HepG2 (cell line): ENCODE data around the gene FKBP1A. TPM values are rescaled to one million over a fixed set of nuclear protein-coding genes. Genes with fewer than 3 reads are reported as not detected.

Experiments
- ATF2 ChIP-seq: sonication (generic); formaldehyde crosslinking; IDR thresholded peaks from 2 replicates; pipeline ENCODE4 v1.4.0; 2020; ENCODE audit warnings: missing genetic modification reagents
- CC2D1A ChIP-seq: sonication (generic); formaldehyde crosslinking; IDR thresholded peaks from 2 replicates; pipeline ENCODE4 v1.8.1; 2023; ENCODE audit warnings: mild to moderate bottlenecking, missing genetic modification reagents
- ERF ChIP-seq: IDR thresholded peaks from 2 replicates; pipeline ENCODE4 v1.6.1; 2018; ENCODE audit warnings: missing biosample characterization, missing genetic modification reagents
- GABPB1 ChIP-seq: IDR thresholded peaks from 2 replicates; pipeline ENCODE4 v1.6.1; 2016; ENCODE audit warnings: mild to moderate bottlenecking, missing genetic modification reagents, moderate library complexity, missing compliant biosample characterization
- GPBP1L1 ChIP-seq: sonication (generic); formaldehyde crosslinking; IDR thresholded peaks from 2 replicates; pipeline ENCODE4 v1.5.0; 2020; ENCODE audit warnings: mild to moderate bottlenecking, missing genetic modification reagents
- HES4 ChIP-seq: sonication (generic); formaldehyde crosslinking; IDR thresholded peaks from 2 replicates; pipeline ENCODE4 v1.9.0; 2021; ENCODE audit warnings: mild to moderate bottlenecking, missing genetic modification reagents, borderline replicate concordance
- JARID2 ChIP-seq: sonication (generic); formaldehyde crosslinking; IDR thresholded peaks from 2 replicates; pipeline ENCODE4 v1.8.1; 2023; ENCODE audit warnings: missing genetic modification reagents, inconsistent platforms; ENCODE audit not compliant: insufficient replicate concordance
- MAF1 ChIP-seq: sonication (generic); formaldehyde crosslinking; IDR thresholded peaks from 2 replicates; pipeline ENCODE4 v1.5.0; 2020; ENCODE audit warnings: missing genetic modification reagents, borderline replicate concordance
- MLLT10 ChIP-seq: sonication (generic); formaldehyde crosslinking; IDR thresholded peaks from 2 replicates; pipeline ENCODE4 v1.4.0; 2020; ENCODE audit warnings: missing genetic modification reagents
- RORA ChIP-seq: sonication (generic); formaldehyde crosslinking; IDR thresholded peaks from 2 replicates; pipeline ENCODE4 v1.5.0; 2020; ENCODE audit warnings: mild to moderate bottlenecking, missing genetic modification reagents, moderate library complexity
- SIX4 ChIP-seq: sonication (generic); formaldehyde crosslinking; IDR thresholded peaks from 2 replicates; pipeline ENCODE4 v1.4.0; 2020; ENCODE audit warnings: missing genetic modification reagents
- ZBTB40 ChIP-seq, 2 experiments: fragments of 450-650 bp in 1 of 2; sonication (generic) in 1 of 2; formaldehyde crosslinking in 1 of 2; IDR thresholded peaks; 2 replicates each; pipeline versions ENCODE4 v1.6.1 to v1.8.0; 2016 to 2022; ENCODE audit warnings: antibody characterized with exemption in 1 of 2, mild to moderate bottlenecking in 1 of 2, missing genetic modification reagents in 1 of 2
- ZFP36L1 ChIP-seq: sonication (generic); formaldehyde crosslinking; IDR thresholded peaks from 2 replicates; pipeline ENCODE4 v1.8.0; 2022; ENCODE audit warnings: mild to moderate bottlenecking, missing genetic modification reagents, moderate library complexity
- ZNF572 ChIP-seq: sonication (generic); formaldehyde crosslinking; IDR thresholded peaks from 2 replicates; pipeline ENCODE4 v1.5.1; 2020; ENCODE audit warnings: mild to moderate bottlenecking, missing genetic modification reagents
- polyA plus RNA-seq, 8 experiments: library from polyadenylated mRNA; depleted of rRNA in 3 of 8; stranded (reverse) in 7 of 8; unstranded in 1 of 8; fragments of >200 nt; fragmentation: Illumina TruSeq in 4 of 8; extraction: Trizol in 4 of 8; gene quantifications; 2 replicates each; pipeline versions ENCODE4 v1.2.1 to v1.2.3, GENCODE V29; 2011 to 2016; ENCODE audit warnings: low read depth in 4 of 8, missing spikeins in 1 of 8, mixed read lengths in 1 of 8; ENCODE audit not compliant: insufficient read depth in 1 of 8
- total RNA-seq, 5 experiments: library from RNA; depleted of rRNA; stranded (reverse); fragments of >200 nt; fragmentation: Illumina TruSeq; extraction: Trizol; gene quantifications; 2 replicates each; pipeline ENCODE4 v1.2.3, GENCODE V29; 2016; ENCODE audit warnings: low read depth in 1 of 5
- TF ChIP-seq, protein P1 (sequence below): sonication (generic); formaldehyde crosslinking; IDR thresholded peaks from 2 replicates; pipeline ENCODE4 v1.4.0; 2020; ENCODE audit warnings: mild to moderate bottlenecking, low read depth, missing genetic modification reagents

Gene FKBP1A
- total and polyA plus RNA-seq, 2 of the 13 experiments (the other 11 are each of a cell fraction or from before 2014, with no cell fraction given), result 119 to 468 TPM

DNA sequence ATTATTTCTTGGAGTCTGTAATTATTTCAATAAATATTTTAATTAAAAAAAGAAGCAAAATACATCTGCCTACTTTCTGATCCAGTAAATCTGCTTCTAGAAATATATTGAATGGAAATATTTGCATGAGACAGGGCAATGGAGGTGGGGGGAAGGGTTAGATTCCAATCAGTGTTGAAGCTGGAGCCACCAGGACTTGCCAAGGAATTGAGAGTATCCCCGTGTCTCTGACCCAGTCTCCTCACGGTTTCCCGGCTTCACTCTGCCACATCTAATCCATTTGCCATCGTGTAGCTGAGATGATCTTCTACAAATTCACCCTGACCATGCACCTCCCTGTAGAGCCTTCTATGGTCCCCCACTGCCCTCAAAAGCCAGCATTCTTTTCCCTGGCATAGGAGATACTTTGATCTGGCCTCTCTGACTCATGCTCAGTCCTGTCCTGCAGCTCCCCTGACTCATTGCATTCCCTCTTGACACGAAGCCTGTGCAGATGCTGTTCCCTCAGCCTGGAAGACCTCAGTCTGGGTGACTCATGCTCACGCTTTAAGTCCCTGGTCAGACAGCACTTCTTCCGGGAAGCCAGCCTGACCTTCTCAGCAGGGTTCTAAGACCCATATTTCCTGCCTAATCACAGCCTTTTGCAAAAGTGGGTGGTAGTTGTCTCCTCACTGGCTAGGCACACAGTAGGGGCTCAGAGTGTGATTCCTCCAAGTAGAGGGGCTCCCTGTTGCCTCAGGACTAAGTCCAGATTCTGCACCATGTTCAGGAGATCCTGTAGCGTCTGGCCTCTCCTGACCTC, 23.0 kb upstream of the FKBP1A start (continued):
- peak; percentile 78 for TF ChIP-seq ERF (CRISPR knock-in tag)
- TF ChIP-seq, protein P1, sequence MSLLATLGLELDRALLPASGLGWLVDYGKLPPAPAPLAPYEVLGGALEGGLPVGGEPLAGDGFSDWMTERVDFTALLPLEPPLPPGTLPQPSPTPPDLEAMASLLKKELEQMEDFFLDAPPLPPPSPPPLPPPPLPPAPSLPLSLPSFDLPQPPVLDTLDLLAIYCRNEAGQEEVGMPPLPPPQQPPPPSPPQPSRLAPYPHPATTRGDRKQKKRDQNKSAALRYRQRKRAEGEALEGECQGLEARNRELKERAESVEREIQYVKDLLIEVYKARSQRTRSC, result no peak
- TF ChIP-seq HES4 (CRISPR knock-in tag), result no peak
- TF ChIP-seq JARID2, result no peak
- TF ChIP-seq ZNF572 (CRISPR knock-in tag), result no peak
- 0 out of 2 replicates have a peak, but pooled peaks have one; percentile 58 for TF ChIP-seq ZFP36L1 (CRISPR knock-in tag)
- TF ChIP-seq CC2D1A (CRISPR knock-in tag), result no peak
- no peak for TF ChIP-seq MLLT10 (CRISPR knock-in tag)
- TF ChIP-seq GABPB1 (CRISPR knock-in tag), result peak; percentile 70
- no peak for TF ChIP-seq MAF1 (CRISPR knock-in tag)
- TF ChIP-seq ZBTB40 (IDR thresholded peaks at IDR 0.05), result no peak
- TF ChIP-seq ZBTB40 (CRISPR knock-in tag; IDR thresholded peaks at IDR 0.05), result no peak
- TF ChIP-seq GPBP1L1 (CRISPR knock-in tag), result no peak
- TF ChIP-seq SIX4, result no peak
- TF ChIP-seq RORA, result no peak
- no peak for TF ChIP-seq ATF2 (CRISPR knock-in tag)
